HuH-7 (cell line): ENCODE results near the gene ACTMAP.

ENCODE experiments used
- DNase-seq: peaks from one replicate; pipeline ENCODE4 v3.0.0; 2011; ENCODE audit warnings: low spot score

The ACTMAP gene

DNA sequence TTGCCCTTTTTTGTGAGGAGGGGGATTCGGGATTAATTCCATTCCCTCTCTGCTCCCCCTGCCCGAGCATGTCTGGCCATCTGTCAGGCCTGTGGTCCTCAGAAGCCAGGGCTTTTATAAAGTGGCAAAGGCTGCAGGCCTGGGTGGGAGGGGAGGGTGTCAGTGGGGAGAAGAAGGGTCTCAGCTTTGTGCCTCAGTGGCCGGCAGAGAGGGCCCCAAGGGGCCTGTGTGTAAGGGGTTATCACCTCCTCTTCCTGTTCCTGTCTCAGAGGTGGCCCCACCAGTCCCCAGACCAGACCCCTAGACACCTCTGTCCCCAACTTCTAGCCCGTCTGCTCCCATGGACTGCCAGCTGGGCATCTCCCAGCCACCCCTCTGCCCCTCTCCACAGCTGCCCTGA lies 56.4 kb downstream of the ACTMAP start:
- DNase-seq: no peak

DNA sequence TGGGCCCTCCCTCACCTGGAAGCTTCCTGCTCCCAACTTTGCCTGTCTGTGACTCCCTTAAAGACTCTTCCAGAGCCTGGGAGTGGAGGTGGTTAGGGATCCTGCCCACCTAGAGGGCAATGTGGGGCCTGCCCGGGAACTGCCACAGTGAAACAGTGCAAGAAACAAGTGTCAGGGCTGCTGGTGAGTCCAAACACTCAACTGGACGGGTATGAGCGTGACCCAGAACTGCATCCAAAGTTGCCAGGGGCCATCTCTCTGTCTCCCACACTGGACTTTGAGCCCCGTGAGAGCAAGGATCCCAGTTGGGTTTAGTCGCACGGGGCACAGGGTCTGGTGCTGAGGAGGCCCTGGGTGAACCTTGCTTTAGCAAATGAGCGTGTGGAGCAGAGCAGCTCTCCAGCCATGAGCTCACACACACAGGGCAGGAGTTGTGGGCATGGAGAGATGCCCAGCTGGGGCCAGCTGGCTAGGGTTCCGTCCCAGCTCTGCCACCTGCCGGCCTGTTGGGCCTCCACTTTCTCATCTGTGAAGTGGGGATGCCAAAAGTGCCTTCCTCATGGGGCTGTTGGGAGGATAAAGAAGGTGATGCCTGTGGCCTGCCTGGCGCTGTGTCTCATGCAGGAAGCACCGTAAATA lies 57.0 kb downstream of the ACTMAP start:
- no peak for DNase-seq

DNA sequence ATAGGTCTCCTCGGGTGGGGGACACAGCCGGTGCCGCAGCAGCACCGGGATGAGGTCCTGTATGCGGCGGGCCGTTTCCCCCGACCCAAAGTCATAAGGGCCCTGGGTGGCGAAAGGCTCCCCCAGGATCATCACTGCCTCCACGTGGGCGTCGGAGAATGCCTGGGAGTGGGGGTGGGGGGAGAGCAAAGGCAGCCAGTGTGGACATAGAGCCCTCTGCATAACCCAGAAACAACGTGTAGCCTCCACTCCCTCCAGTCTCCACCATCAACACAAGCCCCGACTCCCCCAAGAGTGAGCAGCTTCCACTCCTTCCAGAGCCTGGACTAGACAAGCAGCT lies 58.1 kb downstream of the ACTMAP start:
- DNase-seq: no peak

DNA sequence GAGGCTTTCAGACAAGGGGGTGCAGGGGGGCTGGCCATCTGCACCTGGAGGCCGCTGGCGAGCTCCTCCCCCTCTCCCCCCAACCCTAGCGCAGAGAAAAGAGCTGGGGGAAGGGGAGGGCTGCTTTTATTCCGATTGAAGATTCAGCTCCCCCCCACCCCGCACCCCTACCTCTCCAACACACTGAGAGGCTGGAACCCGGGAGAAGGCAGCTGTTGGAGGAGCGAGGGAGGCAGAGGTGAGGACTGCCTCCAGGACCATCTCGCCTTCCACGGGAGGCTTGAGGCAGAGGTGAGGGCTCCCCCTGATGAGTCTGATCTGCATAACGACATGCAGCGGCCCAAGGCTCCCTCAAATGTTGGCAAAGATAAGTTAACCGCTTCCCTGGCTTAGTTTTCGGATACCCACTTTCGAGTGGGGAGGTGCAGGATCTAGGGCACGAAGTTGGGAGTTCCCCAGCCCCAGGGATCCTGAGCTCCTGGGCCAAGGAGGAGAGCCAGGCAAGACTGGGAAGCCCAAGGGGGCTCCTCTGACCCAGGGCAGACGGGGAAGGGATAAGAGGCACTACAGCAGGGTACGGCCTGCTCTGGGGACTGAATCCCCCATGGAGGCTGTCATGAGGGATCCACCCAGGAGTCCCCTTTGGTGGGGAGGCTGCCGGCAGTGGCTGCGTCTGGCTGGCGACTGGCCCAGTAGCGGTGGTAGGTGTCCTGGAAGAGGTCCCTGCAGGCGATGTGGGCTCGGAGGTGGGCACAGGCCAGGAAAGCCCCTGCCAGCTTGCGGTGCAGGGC lies 58.7 kb downstream of the ACTMAP start:
- DNase-seq: no peak
